ENCODE results near the gene SDHAF2.
"Not testable (repeated sequence)": the region's sequence is repeated elsewhere in the genome, so short reads cannot be mapped to it uniquely, and the experiment has no call there.

SDHAF2 gene

GRCh38 chr11:61429691-61430582, at the start of gene SDHAF2, which contains the start of gene CPSF7:
SDHAF2 (plus strand) TSS chr11:61430124; CDS start chr11:61430147, 23 bp downstream.
CPSF7 (minus strand) TSS chr11:61429975; CDS start chr11:61429235, 740 bp downstream.
- peak; percentile 90 to 95 for DNase-seq

DNA sequence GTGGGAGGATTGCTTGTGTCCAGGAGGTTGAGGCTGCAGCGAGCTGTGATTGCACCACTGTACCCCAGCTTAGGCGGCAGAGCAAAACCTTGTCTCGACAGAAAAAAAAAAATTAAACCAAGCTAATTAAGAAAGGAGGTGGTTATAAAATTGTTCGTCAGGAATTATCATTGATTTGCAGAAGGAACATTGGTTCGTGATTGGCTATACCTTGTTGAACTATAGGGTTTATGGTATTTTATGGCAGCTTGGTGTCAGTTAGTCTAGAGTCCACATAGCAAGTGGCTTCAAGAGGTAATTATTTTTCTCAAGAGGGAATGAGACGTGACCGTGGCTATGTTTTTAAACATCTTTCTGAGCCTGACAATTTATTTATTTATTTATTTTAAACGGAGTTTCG, 49.0 kb upstream of the SDHAF2 start:
- DNase-seq, result no peak

DNA sequence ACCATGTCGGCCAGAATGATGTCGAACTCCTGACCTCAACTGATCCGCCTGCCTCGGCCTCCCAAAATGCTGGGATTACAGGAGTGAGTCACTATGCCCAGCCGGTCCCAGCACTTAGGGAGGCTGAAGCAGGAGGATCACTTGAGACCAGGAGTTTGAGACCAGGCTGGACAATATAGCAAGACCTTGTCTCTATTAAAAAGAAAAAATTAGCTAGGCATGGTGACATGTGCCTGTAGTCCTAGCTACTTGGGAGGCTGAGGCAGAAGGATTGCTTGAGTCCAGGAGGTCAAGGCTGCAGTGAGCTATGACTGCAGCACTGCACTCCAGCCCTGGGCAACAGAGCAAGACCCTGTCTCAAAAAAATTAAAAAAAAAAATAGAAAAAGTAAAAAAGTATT, 46.1 kb upstream of the SDHAF2 start:
- DNase-seq, result not testable (repeated sequence)

DNA sequence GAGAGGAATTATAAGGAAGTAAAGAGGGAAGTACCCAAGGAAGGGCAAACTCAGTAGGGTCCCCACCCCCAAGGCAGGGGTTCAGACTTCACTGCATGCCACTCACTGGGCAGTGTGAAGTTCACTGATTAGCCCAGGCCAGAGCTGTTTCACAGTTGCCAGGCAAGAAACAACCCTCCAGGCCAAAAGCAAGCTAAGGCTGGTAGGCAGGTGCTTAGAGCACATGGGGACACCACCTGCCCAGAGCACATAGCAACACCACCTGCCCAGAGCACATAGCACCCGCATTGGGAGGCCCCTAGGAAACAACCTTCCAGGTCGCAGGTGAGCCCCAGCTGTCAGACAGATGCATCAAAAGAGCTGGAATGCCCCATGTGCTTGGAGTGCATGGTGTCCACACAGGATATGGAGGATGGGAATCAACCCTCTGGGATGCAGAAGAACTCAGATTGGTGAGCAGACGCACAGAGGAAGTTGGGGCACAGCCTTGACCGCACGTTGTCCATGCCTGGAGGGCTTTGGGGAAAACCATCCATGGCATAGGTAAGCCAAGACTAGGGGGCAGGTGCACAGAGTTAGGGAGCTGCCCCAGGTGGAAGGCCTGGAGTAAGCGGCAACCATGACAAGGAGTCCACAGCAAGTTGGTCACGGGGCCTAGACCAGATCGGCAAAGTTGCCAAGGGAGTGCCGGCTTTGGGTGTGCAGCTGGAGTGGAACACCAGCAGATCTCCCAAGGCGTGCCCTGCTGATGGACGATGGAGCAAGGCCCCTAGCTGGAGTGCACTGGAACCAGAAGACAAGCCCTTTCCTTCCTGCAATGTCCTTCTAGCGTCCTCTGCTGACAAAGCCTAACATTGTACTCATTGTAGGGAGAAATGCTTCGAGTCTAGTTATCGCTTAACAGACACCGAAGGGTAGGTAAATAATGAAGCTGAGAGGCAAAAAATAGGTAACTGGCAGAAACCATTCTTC, 45.4 kb upstream of the SDHAF2 start:
- DNase-seq, result no peak

DNA sequence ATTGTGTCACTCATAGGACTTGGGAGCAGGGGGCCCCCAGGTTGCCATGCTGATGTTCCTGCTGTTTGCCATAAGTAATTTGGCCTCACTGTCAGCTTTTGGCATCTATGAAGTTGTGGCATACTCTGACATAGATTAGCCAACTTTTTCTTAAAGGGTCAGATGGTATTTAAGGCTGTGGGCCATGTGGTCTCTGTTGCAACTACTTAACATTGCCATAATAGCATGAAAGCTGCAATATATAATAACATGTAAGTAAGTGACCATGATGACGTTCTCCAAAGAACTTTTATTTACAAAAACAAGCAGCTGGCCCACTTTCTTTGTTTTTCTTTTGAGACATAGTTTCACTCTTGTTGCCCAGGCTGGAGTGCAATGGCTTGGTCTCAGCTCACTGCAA, 39.8 kb upstream of the SDHAF2 start:
- no peak for DNase-seq

DNA sequence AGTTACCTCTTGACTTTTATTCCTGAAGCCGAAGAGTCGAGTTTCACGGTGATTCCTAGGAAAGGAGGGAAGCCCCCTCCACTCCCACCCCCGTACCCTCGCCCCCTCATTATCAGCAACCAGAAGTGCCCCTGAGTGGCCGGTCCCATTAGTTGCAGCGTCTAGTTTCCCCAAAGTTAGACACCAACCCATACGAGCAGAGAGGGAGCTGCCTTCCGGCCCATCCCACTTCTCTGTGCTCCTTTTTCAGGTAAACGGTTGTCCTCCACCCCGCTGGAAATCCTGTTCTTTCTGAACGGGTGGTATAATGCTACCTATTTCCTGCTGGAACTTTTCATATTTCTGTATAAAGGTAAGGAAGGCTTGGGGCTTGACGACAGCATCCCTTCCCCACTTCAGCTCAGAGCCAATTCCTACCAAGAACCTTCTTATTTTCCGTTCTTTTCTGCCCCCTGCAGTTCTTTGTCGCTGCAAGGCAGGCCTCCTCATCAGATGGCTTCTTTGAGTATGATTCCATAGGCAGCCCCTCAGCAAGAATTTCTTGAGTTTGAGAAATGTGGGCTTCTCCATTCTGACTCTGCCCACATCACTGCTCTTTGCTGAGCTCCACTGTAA, 36.8 kb upstream of the SDHAF2 start:
- DNase-seq, result no peak

DNA sequence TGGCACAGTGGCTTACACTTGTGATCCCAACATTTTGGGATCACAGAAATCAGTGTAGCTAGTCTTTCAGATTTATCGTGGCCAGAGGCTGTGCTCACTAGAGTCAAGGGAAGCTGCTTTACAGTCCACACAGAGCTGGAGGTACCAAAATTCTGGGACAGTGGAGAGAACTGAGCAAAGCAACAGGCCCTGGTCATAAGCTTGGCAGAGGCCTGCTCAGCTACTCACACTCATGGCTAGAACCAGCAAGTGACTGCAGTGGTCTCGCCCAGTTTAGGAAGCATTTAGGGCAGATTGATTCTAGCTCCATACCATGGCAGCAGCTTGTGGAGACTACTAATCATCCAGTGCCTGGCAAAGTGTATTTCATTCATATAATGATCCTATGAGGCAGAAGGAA, 28.8 kb upstream of the SDHAF2 start:
- DNase-seq, result no peak

GRCh38 chr11:61401573-61401972, 28.4 kb upstream of the SDHAF2 start:
- DNase-seq, result no peak

DNA sequence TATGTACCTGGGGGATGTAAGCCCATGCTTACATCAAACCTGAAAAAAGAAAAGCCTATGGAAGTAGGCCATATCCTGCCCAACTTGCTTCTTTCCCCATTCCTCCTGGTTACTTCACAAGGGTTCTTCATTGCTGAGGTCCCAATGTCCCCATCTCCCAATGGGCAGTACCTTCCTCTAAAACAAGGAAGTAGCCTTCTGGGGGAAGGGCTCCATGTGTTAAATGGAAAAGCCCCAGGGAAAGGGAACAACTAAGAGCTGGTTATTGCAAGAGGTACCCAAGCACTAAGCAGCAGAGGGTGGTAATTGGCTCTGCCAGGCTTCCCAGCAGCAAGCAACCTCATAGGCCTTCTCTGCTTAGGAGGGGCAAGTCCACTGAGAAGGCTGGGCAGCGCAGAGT, 26.3 kb upstream of the SDHAF2 start:
- DNase-seq, result no peak

GRCh38 chr11:61404103-61404502, 25.8 kb upstream of the SDHAF2 start:
- DNase-seq, result no peak

DNA sequence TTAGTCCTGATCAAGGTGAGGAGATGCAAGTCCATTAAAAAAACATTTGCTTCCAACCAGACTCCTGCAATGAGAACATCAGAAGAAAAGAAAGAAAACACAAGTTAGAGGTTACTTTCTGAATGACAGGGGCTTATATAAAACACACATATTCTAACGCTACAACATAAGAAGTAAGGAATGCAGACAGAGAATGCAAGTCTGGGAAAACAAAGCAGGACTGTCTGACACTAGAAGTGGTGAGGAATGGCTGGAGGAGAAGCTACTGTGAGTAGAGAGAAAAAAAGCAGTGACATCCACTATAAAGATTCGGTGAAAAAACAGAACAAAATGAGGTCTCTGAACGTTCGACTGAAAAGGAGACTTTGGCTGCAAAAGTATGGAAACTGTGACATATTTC, 25.3 kb upstream of the SDHAF2 start:
- no peak for DNase-seq

DNA sequence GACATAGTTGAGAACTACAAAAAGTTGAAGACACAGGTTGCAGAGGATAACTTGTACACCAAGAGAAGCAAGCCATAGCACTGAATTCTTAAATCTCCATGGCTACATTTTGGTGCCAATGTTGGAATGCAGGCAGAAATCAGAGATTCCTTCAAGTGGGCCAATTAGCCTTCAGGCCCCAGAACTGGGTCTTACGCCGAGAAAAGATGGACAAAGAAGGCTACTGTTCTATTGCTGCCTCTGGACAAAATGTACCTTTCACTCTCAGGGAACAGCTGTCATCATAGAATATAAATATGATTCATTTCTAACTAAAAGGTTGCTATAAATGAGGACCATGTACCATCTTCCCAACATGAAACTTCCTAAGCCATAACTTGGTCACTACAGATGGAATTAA, 23.9 kb upstream of the SDHAF2 start:
- no peak for DNase-seq

- no peak for DNase-seq
Measured at GRCh38 chr11:61406991-61407728, 22.8 kb upstream of the SDHAF2 start.

DNA sequence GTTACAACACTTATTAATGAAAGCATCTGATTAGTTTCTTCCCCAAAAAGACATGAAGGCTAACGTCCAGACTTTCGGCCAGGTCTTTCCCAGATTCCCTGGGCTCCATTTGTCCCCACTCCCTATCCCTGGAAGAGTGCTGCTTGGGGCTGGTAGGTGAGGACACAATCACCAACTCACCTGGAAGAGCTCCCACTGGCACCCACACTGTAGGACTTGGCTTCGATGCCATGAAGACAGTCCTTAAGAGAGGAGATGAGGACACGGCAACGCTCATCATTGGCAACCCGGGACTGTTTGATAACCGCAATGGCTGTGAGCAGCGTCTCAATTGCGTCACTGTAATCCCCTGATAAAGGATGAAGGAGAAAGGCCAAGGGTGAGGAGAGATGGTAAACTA, 18.3 kb upstream of the SDHAF2 start:
- no peak for DNase-seq

- DNase-seq, result no peak
Measured at GRCh38 chr11:61413496-61413895, 16.4 kb upstream of the SDHAF2 start.

- DNase-seq, result no peak
Measured at GRCh38 chr11:61414547-61414946, 15.4 kb upstream of the SDHAF2 start.

- no peak for DNase-seq
Measured at GRCh38 chr11:61415381-61415780, 14.5 kb upstream of the SDHAF2 start.

DNA sequence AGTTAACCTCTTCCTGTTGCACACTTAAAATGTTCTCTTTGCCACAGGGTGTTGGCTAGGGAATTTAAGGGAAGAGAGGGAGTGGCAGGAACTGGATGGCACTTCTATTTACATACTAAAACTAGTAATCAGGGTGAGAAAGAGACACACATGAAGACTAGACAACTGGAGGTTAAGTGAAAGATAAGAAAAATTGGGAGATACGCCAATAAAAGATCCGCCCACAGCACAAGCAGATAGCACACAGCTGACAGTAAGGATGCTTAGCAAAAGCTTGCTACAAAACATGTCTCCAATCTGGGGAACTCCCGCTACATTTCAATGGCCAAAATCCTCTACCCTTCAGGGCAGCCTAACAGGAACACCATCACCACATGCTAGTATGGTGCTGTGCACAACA, 13.0 kb upstream of the SDHAF2 start:
- no peak for DNase-seq

DNA sequence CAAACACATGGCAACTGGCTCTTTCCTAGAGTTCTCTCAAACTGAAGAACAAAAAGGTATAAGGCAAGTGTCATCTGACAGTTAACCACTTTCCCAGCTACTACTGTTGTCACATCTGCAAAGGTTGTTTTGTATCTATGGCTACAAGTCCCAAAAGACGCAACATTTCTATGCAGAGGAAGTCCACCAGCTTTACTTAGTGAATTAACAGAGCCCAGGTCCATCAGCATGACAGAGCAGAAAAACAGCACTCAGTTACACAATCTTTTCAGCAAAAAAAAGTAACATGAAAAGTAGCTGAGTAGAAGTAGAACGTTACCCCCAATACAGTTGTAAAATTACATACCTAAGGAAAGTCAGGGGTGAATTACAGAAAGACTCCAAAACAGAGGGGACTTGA, 12.3 kb upstream of the SDHAF2 start:
- DNase-seq, result no peak

- DNase-seq, result no peak
Measured at GRCh38 chr11:61418136-61418535, 11.8 kb upstream of the SDHAF2 start.

DNA sequence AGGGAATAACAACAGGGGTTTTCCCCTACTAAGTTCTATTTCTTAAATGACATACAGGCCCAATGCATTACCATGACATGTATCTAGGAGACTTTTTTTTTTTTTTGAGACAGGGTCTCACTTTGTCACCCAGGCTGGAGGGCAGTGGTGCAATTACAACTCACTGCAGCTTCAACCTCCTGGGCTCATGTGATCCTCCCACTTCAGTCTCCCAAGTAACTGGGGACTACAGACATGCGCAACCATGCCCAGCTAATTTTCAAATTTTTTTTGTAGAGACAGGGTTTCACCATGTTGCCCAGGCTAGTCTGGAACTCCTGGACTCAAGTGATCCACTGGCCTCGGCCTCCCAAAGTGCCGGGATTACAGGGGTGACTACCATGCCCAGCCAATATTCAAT, 7.7 kb upstream of the SDHAF2 start:
- DNase-seq, result no peak

DNA sequence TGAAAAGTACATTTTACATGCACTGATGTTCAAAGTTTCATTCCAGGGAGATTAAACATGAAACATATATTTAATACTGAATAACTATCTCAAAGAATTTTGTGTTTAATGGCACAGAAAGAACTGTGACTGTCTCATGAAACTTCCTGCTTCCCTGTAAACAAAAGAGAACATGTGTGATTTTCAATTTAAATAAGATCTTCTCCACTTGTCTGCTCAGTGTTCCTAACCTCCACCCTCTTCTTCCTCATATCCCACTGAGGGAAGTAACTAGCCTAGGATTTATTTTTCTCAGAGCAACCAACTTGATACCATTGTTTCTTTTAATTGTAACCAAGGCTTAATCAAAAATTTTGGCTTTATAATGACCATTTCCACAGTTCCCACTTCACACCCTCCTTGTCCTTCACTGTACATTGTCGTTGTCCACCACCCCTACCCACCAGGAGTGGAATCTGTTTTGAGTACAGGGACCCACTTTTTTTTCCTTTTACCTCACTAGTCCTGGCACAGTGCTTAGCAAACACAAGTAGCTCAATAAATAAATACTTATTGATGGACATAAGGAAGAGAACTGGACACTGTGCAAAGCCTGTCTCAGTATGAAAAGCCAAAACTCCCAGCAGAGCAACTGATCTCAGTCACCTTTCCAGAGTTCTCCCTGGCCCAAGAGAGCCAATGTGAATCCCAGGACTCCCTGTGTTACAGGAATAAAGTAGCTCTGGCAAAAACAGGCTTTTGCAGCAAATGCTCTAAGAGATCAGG, 4.4 kb upstream of the SDHAF2 start:
- no peak for DNase-seq

All from NCI-H1930 (cell line).